Iris pigment epithelial cell (primary cell): ENCODE data around the gene IL1R2.
"Not testable (repeated sequence)": the region's sequence is repeated elsewhere in the genome, so short reads cannot be mapped to it uniquely, and the experiment has no call there.

Experiments used
- DNase-seq: peaks from one replicate; pipeline ENCODE4 v3.0.0-alpha.2; 2011; ENCODE audit warnings: low read depth

Gene IL1R2

DNA sequence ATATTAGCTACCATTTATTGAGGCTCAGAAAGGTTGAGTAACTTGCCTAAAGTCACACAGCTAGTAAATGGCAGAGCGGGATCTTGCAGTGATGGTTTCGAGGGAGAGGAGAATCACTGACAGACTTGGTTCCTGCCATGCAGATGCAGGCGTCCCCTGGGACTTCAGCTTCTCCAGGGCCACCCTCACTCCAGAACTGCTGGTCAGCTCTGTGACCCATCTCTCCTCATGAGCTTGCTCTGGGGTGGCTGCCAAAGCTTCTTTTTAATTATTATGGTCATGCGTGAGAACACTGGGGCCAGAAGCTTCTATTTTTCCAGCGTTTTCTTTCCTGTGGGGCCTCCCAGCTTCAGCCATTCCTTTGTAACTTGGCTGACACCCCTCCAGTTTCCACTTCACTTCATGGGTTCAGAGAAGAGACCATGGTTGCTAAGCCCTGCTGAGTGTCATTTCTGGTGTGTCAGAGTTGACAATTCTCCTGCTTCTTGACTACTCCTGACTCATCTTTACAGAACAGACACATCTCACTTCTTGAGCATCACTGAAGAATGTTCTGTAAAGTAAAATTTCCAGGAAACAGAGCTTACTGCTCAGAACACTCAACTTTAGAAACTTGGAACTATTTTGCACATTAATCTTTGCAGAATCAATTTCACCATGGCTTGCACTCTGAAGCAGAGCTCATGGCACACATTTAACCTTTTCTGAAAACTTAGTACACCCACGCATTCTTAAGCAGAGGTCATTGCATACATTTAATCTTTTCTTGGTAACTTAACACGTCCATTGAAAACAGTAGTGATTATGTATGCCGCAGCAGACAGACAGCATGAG lies 70.4 kb downstream of the IL1R2 start:
- peak; percentile 92 for DNase-seq

- DNase-seq: no peak
These were observed 71.0 kb downstream of the IL1R2 start for GRCh38 chr2:102062802-102063201.

DNA sequence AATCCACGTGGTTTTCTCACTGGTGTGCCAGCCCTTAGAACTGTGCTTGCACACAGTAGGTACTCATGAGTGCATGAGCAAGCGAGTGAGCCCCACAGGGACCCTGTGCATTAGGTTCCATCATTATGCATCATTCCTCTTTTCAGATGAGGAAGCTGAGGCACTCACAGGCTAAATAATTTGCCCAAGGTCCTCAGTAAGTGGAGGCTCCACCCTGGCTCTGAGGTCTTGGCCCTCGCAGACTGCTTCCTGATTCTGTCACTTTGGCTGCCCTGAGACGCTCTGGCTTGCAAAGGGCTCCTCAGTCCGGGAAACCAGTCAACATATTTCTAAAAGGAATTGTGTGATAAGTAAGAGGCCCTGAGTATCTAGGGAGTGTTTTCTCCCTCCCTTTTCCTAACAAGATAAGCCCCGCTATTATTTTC lies 71.7 kb downstream of the IL1R2 start:
- peak; percentile 77 for DNase-seq

DNA sequence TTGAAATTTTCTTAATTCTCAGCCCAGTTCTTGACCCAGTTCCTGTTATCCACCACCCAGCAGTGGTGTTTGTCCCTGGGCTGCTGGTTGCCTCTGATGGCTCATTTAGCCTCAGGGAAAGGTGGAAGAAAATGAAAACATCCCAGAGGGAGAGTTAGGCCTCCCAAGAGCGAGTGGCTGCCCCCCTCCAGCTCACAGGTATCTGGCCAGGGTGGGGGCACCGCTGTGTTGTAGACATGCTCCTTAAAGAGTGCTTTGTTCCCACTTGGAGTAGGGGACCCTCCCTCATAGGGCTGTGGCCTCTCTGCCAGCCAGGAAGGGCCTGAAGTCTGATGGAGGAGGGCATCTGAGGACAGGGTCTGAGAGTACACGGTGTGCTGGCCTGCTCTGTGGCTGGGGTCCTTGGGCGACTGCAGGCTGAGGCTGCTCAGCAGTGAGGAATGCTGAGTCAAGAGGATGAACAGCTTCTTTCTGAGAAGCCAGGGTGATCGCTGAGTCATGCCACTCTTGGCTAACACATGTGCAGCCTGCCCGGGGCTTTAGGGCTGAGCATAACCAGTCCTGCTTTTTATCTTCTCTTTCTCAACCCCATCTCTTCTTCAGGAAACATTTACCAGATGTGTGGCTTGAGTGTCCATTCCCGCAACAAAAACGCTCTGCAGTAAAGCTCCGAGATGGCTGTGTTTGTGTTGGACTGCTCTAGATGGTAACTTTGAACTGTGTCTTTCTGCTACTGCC lies 72.3 kb downstream of the IL1R2 start:
- peak; percentile 100 for DNase-seq

DNA sequence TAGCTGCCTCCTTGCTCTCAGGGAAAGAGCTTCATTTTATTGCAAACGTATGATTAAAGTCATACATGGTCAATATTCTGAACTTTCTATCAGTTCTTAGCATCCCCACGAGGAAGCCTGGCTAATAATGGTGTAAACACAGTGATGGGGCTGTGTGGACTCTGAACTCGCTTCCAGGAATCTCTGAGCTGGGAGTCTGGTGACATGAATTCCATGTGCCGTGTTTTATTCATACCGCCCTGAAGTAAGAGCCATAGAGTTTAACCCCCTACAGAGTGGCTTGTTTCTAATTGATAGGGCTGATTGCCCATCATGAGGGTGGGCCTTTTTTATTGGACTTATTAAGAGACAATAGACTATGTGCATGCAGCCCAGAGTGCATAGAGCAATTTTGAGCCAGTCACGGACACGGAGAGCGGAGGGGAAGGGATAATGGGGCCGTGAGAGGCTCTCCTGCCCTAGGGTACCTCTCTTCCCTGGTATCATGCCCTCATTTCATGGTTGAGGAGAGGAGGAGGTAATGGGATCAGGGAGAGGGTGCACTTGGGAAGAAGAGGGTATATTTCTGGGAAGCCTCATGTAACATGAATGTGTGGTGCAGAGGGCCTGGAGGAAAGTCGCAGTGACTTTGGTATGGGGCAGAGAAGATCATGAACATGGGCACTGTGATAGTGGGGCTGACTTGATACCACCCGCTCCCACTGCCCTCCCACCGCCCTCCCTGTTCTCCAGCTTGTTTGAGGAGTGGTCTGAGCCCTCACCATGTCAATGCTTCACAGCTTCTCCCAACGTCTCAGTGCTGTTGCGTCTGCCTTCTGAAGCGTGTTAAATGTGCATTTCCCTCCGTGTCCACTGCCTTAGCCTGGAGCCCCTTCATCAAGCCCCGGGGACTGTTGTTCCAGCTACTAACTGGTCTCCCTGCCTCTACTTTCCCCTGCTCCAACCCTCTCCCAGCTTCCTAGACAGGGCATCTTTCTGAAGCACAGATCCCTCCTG lies 73.2 kb downstream of the IL1R2 start:
- peak; percentile 67 for DNase-seq

DNA sequence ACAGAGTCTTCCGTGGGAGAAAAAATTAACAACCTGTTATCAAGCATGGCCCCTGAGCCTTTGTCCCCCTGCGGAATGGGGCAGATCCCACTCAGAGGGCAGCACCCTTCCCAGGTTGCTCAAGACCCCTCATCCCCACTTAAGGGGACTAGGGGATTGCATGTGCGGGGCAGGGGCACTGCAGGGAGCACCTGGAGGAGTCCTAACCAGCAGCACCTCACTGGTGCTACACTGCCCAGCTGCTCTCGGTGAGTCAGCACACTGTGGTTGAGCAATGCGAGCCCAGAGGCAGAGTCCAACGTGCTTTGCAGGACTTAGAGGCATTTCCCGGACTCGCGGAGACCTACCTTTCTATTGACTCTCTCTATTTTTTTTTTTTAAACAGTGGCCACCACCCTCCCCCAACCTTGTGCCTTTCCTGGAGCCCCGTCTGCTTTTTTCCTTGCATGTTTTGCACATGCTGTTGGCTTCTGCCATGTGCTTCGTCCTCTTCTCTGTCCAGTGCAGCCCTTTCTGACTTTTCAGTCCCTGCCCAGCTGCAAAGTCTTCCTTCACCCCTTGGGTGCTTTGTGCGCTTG lies 74.0 kb downstream of the IL1R2 start:
- peak; percentile 98 for DNase-seq

- DNase-seq: no peak
These were observed 74.8 kb downstream of the IL1R2 start for GRCh38 chr2:102066554-102066953.

GRCh38 chr2:102068126-102068525 lies 76.4 kb downstream of the IL1R2 start:
- DNase-seq: not testable (repeated sequence)

DNA sequence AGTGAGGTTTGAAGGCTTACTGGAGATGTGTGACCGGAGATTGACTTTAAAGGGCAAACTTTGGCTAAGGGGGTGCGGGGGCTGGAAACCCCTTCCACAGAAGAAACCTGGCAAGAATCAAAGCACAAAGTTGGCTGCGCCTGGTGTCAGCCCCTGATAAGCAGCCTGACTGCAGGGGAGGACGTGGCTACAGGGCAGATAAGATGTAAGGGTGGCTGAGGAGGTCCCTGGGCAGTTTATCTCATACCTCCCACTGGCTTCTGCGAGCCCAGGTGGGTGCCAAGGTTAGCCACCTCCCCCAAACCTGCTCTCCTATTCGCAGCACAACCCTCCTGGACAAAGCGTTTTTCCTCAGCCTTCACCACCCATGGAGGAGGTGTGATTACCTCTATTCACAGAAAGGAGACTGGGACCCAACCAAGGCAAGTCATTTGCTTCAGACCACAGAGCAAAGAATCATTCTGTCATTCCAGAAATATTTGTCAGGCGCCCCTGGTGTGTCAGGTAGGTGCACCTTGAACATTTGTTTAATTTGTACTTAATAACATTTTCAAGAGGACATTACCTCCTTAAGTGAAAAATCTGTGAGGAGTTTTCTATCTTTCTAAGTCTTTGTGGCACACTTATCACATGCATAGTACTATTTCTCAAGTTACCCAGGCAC lies 77.7 kb downstream of the IL1R2 start:
- DNase-seq: no peak

GRCh38 chr2:102070058-102070642 lies 78.4 kb downstream of the IL1R2 start:
- DNase-seq: peak; percentile 91

DNA sequence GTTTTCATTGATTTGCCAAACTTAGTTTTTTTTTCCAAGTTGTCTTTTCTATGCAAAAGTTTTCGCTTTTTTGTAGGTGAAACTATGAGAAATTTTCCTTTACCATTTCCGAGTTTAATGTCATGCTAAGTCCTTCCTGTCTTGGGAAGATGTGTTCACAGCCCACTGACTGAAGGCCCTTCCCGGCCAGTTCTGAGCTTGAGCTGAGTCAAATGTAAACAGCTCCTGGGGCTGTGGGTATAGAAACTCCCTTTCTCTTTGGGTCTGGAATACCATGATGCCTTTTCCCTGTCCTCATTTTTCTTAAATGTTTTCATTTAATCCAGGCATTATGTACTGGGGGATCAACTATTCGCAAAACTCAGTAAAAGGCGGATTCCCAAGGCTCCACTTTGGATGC lies 81.0 kb downstream of the IL1R2 start:
- peak; percentile 90 for DNase-seq

DNA sequence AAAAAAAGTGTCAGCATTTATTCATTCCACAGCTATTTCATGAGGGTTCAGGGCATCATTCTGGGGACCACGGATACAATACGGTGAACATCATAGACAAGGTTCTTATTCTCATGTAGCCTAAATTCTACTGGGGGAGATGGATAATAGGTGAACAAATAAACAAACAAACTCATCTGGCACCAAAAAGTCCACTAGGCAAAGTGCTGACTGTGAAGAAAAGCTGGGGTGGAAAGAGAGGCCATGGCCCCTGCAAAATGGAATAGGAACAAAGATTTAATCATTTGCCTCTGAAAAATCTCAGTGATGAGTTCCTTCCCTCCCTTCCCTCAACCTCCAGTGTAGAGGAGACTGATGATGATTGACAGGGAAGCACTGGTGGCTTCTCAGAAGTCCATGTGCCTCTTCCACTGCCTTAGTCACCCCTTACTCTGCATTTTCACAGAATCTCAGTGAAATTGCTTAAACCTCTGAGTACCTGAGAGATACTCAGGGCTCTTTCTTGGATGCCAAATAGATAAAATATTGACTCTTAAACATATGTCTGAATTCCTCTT lies 81.5 kb downstream of the IL1R2 start:
- DNase-seq: no peak

- DNase-seq: no peak
These were observed 82.5 kb downstream of the IL1R2 start for GRCh38 chr2:102074152-102074783.

DNA sequence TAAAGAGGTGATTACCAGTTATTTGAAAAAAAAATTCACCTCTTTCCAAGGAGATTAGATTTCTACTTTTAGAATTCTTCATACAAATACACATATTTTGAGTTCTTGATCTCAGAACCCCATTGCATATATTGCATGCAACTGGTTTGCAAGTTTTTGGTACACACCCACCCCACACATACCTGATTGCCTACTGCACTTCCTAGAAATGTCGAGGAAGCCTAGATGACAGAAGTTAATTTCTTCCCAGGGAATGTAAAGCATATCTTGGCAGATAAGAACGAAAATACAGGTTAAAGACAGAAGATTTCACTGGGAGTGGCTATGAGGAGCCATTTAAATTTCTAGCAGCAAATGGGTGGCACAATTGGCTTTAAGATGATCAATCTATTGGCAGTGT lies 83.7 kb downstream of the IL1R2 start:
- no peak for DNase-seq

DNA sequence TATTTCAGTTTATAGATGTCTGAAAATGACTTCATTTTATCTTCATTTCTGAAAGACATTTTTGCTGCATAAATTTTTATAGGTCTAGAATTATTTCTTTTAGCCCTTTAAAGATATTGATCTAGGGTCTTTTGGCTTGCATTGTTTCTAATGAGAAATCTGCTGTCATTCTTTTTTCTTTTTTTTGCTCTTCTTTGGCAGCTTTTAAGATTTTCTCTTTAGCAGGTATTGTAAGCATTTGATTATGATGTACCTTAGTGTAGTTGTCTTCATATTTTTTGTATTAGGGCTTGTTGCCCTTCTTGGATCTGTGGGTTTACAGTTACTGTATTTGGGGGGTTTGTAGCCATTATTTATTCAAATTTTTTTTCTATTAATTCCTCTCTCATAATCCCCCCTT lies 84.8 kb downstream of the IL1R2 start:
- no peak for DNase-seq
